Peyer's patch (tissue), 4 donors: ENCODE measurements around the gene MASP2. TPM values are rescaled to one million over a fixed set of nuclear protein-coding genes. Genes with fewer than 3 reads are reported as not detected.
A peak's percentile ranks its signal among the peaks of the same experiment; 100 is the strongest.
"Not testable (repeated sequence)": the region's sequence is repeated elsewhere in the genome, so short reads cannot be mapped to it uniquely, and the experiment has no call there.

Experiments used
- DNase-seq, 3 donors: peaks; one replicate each; pipeline ENCODE4 v3.0.0-alpha.2; 2017 to 2019
- H3K27ac ChIP-seq, 4 donors: fragments of 200-600 bp; sonication (generic); one replicate each; pipeline ENCODE4 v1.5.1; 2016 to 2019
- H3K27me3 ChIP-seq, 2 donors: fragments of 200-600 bp; sonication (generic); one replicate each; pipeline ENCODE4 v1.5.1; 2019
- H3K36me3 ChIP-seq, 3 donors: fragments of 200-600 bp; sonication (generic); one replicate each; pipeline ENCODE4 v1.5.1; 2016 to 2019
- H3K4me1 ChIP-seq, 4 donors: fragments of 200-600 bp; sonication (generic); one replicate each; pipeline ENCODE4 v1.5.1; 2016 to 2019
- H3K4me3 ChIP-seq, 4 donors: fragments of 200-600 bp; sonication (generic); 1 replicate in 3 of 4; 2 replicates in 1 of 4; pipeline ENCODE4 v1.5.1; 2016 to 2019; ENCODE audit warnings: mild to moderate bottlenecking in 1 of 4
- H3K9me3 ChIP-seq, 4 donors: fragments of 200-600 bp; sonication (generic); one replicate each; pipeline ENCODE4 v1.5.1; 2016 to 2019; ENCODE audit warnings: mild to moderate bottlenecking in 1 of 4
- POLR2A ChIP-seq, 2 donors: fragments of 450-650 bp; IDR thresholded peaks; one replicate each; pipeline ENCODE4 v1.5.1; 2017; ENCODE audit warnings: antibody characterized with exemption in 2 of 2, mild to moderate bottlenecking in 2 of 2, moderate library complexity in 2 of 2
- total RNA-seq, 4 donors: library from RNA; depleted of rRNA; stranded (reverse); fragments of >200 nt; gene quantifications; one replicate each; pipeline ENCODE4 v1.1.0, GENCODE V29; 2016
- TF ChIP-seq, protein P1 (sequence below), 6 experiments: fragments of 450-650 bp in 4 of 6; fragments of 200-600 bp in 2 of 6; sonication (generic) in 1 of 6; IDR thresholded peaks; one replicate each; pipeline ENCODE4 v1.5.1; 2017 to 2019; ENCODE audit warnings: antibody characterized with exemption in 6 of 6, mild to moderate bottlenecking in 3 of 6, moderate library complexity in 1 of 6

The MASP2 gene
- total RNA-seq, 4 donors from 2014 or later, result not detected

- no peak for DNase-seq
- no peak overlapping the region for H3K4me3 ChIP-seq
- no peaks in the 10 kb centered on the region for H3K9me3 ChIP-seq
- H3K27ac ChIP-seq, result no peak overlapping the region
- H3K27me3 ChIP-seq, result no peaks in the 10 kb centered on the region
- peaks cover 0 to 80% (median 7%) of the 10 kb centered on the region in 3 donors for H3K36me3 ChIP-seq
- TF ChIP-seq, protein P1, sequence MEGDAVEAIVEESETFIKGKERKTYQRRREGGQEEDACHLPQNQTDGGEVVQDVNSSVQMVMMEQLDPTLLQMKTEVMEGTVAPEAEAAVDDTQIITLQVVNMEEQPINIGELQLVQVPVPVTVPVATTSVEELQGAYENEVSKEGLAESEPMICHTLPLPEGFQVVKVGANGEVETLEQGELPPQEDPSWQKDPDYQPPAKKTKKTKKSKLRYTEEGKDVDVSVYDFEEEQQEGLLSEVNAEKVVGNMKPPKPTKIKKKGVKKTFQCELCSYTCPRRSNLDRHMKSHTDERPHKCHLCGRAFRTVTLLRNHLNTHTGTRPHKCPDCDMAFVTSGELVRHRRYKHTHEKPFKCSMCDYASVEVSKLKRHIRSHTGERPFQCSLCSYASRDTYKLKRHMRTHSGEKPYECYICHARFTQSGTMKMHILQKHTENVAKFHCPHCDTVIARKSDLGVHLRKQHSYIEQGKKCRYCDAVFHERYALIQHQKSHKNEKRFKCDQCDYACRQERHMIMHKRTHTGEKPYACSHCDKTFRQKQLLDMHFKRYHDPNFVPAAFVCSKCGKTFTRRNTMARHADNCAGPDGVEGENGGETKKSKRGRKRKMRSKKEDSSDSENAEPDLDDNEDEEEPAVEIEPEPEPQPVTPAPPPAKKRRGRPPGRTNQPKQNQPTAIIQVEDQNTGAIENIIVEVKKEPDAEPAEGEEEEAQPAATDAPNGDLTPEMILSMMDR (IDR thresholded peaks at IDR 0.05), result no peak
- TF ChIP-seq POLR2A (IDR thresholded peaks at IDR 0.05), result no peak
- no peaks in the 10 kb centered on the region for H3K4me1 ChIP-seq
These were observed 22.7 kb downstream of the MASP2 start for GRCh38 chr1:11024154-11024873.

DNA sequence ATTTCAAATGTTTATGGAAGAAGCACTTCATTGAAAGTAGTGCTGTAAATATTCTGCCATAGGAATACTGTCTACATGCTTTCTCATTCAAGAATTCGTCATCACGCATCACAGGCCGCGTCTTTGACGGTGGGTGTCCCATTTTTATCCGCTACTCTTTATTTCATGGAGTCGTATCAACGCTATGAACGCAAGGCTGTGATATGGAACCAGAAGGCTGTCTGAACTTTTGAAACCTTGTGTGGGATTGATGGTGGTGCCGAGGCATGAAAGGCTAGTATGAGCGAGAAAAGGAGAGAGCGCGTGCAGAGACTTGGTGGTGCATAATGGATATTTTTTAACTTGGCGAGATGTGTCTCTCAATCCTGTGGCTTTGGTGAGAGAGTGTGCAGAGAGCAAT lies 23.8 kb downstream of the MASP2 start:
- peaks cover 0 to 91% (median 7%) of the 10 kb centered on the region in 3 donors for H3K36me3 ChIP-seq
- TF ChIP-seq, protein P1 (IDR thresholded peaks at IDR 0.05), result no peak
- no peak for TF ChIP-seq POLR2A (IDR thresholded peaks at IDR 0.05)
- no peak overlapping the region for H3K4me3 ChIP-seq
- DNase-seq, result no peak
- no peaks in the 10 kb centered on the region for H3K27me3 ChIP-seq
- H3K4me1 ChIP-seq, result no peaks in the 10 kb centered on the region
- H3K9me3 ChIP-seq, result no peaks in the 10 kb centered on the region
- H3K27ac ChIP-seq, result no peak overlapping the region

GRCh38 chr1:11019971-11020370 lies 27.1 kb downstream of the MASP2 start:
- Histone ChIP-seq H3K4me3 (no peak overlapping the region), H3K36me3 (peaks cover 0 to 98% (median 7%) of the 10 kb centered on the region in 3 donors), H3K27ac (no peak overlapping the region), H3K9me3 (no peaks in the 10 kb centered on the region), H3K4me1 (peaks cover 0 to 17% (median 0%) of the 10 kb centered on the region in 4 donors), H3K27me3 (no peaks in the 10 kb centered on the region)
- TF ChIP-seq, protein P1 (IDR thresholded peaks at IDR 0.05), result no peak
- no peak for TF ChIP-seq POLR2A (IDR thresholded peaks at IDR 0.05)
- DNase-seq, result no peak

DNA sequence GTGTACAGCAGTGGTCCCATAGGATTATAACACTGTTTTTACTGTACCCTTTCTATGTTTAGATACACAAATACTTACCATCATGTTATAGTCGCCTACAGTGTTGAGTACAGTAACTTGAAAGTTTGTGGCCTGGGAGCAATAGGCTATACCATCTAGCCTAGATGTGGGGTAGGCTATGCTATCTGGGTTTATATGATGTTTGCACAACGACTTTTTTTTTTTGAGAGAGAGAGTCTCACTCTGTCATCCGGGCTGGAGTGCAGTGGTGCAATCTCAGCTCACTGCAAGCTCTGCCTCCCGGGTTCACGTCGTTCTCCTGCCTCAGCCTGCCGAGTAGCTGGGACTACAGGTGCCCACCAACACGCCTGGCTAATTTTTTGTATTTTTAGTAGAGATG lies 27.7 kb downstream of the MASP2 start:
- H3K27me3 ChIP-seq, DNase-seq, H3K4me3 ChIP-seq, H3K9me3 ChIP-seq, H3K27ac ChIP-seq: not testable (repeated sequence)
- H3K36me3 ChIP-seq, result peaks cover 0 to 100% (median 9%) of the 10 kb centered on the region in 3 donors
- peaks cover 0 to 23% (median under 1%) of the 10 kb centered on the region in 4 donors for H3K4me1 ChIP-seq

- H3K4me1 ChIP-seq, result peaks cover 0 to 34% (median 9%) of the 10 kb centered on the region in 4 donors
- TF ChIP-seq POLR2A (IDR thresholded peaks at IDR 0.05), result no peak
- TF ChIP-seq, protein P1 (IDR thresholded peaks at IDR 0.05), result no peak
- no peak for DNase-seq
These were observed 33.9 kb downstream of the MASP2 start for GRCh38 chr1:11013160-11013531.

More at GRCh38 chr1:11013160-11013531, 33.9 kb downstream of the MASP2 start:
- peaks cover 0 to 46% (median 3%) of the 10 kb centered on the region in 3 donors for H3K36me3 ChIP-seq
- H3K4me3 ChIP-seq, result peak overlapping the region; percentile 80 to 100 (median 94)
- H3K27me3 ChIP-seq, result no peaks in the 10 kb centered on the region
- peak overlapping the region; percentile 95 to 99 (median 96) for H3K27ac ChIP-seq
- no peaks in the 10 kb centered on the region for H3K9me3 ChIP-seq
